Common myeloid progenitor, CD34-positive (primary cell): ENCODE measurements around the gene REX1BD.

Source experiments
- CTCF ChIA-PET: fragments of 350-600 bp; sonication (Branson Sonifier 250); formaldehyde crosslinking; loops from one replicate; lab custom pipeline; 2021; ENCODE audit warnings: antibody characterized with exemption; lab: Charles Lee
- POLR2A ChIA-PET: fragments of 350-600 bp; sonication (Branson Sonifier 250); formaldehyde crosslinking; loops from one replicate; lab custom pipeline; 2021; ENCODE audit warnings: antibody characterized with exemption; lab: Charles Lee
- DNase-seq, 3 donors: peaks; one replicate each; pipeline versions ENCODE4 v3.0.0 to v3.0.0-alpha.2; 2013
- H3K27ac ChIP-seq, 2 experiments: 1 replicate in 1 of 2; 2 replicates in 1 of 2; pipeline ENCODE4 v1.7.0; 2013; ENCODE audit warnings: inconsistent platforms in 2 of 2, low read length in 2 of 2, mild to moderate bottlenecking in 2 of 2, low read depth in 1 of 2, moderate library complexity in 1 of 2; ENCODE audit not compliant: severe bottlenecking in 2 of 2, insufficient read depth in 1 of 2, poor library complexity in 1 of 2
- H3K27me3 ChIP-seq, 5 experiments: replicated peaks in 2 of 5; 1 replicate in 3 of 5; 2 replicates in 2 of 5; pipeline versions ENCODE4 v1.6.1 to v1.7.0; 2013; ENCODE audit warnings: low read length in 4 of 5, mild to moderate bottlenecking in 2 of 5, moderate library complexity in 2 of 5, inconsistent platforms in 1 of 5; ENCODE audit not compliant: insufficient read depth in 5 of 5, control insufficient read depth in 4 of 5
- H3K36me3 ChIP-seq, 4 experiments: 1 replicate in 2 of 4; 2 replicates in 2 of 4; pipeline versions ENCODE4 v1.6.1 to v1.7.0; 2013; ENCODE audit warnings: low read length in 3 of 4, control low read depth in 1 of 4, mild to moderate bottlenecking in 1 of 4; ENCODE audit not compliant: control insufficient read depth in 4 of 4, insufficient read depth in 4 of 4
- H3K4me1 ChIP-seq, 4 experiments: 1 replicate in 3 of 4; 2 replicates in 1 of 4; pipeline versions ENCODE4 v1.6.1 to v1.7.1; 2013; ENCODE audit warnings: low read length in 3 of 4, mild to moderate bottlenecking in 3 of 4, control low read depth in 1 of 4, inconsistent platforms in 1 of 4, moderate library complexity in 1 of 4; ENCODE audit not compliant: control insufficient read depth in 4 of 4, insufficient read depth in 4 of 4; ENCODE audit errors: control extremely low read depth in 1 of 4
- H3K4me3 ChIP-seq, 7 experiments: 1 replicate in 4 of 7; 2 replicates in 3 of 7; pipeline versions ENCODE4 v1.5.1 to v1.7.0; 2013; ENCODE audit warnings: mild to moderate bottlenecking in 7 of 7, low read length in 6 of 7, moderate library complexity in 6 of 7, inconsistent platforms in 2 of 7, low read depth in 2 of 7, control low read depth in 1 of 7; ENCODE audit not compliant: insufficient read depth in 4 of 7, control insufficient read depth in 1 of 7; ENCODE audit errors: extremely low read depth in 1 of 7
- H3K9me3 ChIP-seq, 5 experiments: 1 replicate in 4 of 5; 2 replicates in 1 of 5; pipeline versions ENCODE4 v1.6.1 to v1.7.1; 2013; ENCODE audit warnings: low read length in 4 of 5, mild to moderate bottlenecking in 2 of 5, inconsistent platforms in 1 of 5, low read depth in 1 of 5, moderate library complexity in 1 of 5; ENCODE audit not compliant: control insufficient read depth in 4 of 5, insufficient read depth in 2 of 5; ENCODE audit errors: control extremely low read depth in 1 of 5
- WGBS: methylation state at CpG from one replicate; pipeline ENCODE4 v1.1.5; 2013; ENCODE audit not compliant: insufficient coverage; 5-methylcytosine and 5-hydroxymethylcytosine counted together

The REX1BD gene

DNA sequence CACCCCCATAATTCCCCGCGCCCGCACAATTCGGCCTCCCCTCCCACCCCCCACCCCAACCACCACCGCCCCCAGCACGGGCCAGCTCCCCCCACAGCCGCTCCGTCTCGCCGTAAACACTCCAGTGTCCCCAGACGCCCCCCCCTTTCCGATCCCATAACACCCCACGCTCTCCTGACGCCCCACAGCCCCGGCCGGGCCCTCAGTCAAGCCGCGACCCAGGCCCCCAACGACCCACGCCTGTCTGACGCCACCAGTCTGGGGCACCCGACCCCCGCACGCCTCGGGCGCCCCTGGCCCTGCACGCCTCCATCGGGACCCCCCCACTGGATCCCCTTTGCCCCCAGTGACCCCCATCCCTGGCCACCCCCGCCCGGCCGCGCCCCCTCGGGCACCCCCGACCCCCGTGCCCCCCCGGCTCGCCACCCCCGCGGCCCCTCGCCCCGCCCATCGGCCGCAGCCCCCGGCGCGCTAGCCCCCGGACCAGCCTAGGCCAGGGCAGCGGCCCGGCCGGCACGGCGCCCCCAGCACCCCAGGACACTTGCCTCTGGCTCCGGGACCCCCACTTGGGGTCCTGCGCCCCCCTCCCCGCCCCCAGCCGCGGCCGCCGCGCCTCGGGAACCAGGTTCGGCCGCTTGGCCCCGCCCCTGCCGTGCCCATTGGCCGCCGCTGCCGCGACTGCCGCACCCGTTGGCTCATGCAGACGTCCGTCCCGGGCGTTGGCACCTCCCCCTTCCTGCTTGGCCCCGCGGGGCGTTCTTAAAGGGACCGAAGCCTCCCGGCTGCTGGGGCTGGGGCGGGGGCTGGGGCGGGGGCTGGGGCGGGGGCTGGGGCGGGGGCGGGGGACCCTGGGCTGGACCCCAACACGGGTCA is 45.4 kb upstream of the REX1BD start, which contains the start of gene FKBP8:
Gene FKBP8 (minus strand): TSS at position 633 of the 873 bp plus-strand sequence. CDS start 1,603 bp downstream, outside the sequence.
- no peaks in the 10 kb centered on the region for H3K27me3 ChIP-seq
- H3K9me3 ChIP-seq, result no peaks in the 10 kb centered on the region
- peaks cover 6 to 18% (median 15%) of the 10 kb centered on the region in 4 experiments for H3K4me1 ChIP-seq
- peaks cover 0 to 30% (median 21%) of the 10 kb centered on the region in 4 experiments for H3K36me3 ChIP-seq
- peak within 1 kb of the TSS; percentile 44 to 84 (median 67) for H3K4me3 ChIP-seq
- ChIA-PET POLR2A (interaction anchor here (0.8 to 1.2 kb wide), 2 partner anchors 20 to 28 kb away, joined by 3 read pairs; partner anchors contain the start of gene UBA52), CTCF (interaction anchor here (0.9 to 2.2 kb wide), 4 partner anchors 11 to 46 kb away, joined by 3 to 6 read pairs (median 5); partner anchors contain the start of gene REX1BD)
- H3K27ac ChIP-seq, result peak within 1 kb of the TSS; percentile 33 to 85
- DNase-seq, result peak; percentile 84 to 94 (median 94)
- WGBS, result 0% methylated on average over 50 of the region's 86 CpGs

- no peaks in the 10 kb centered on the region for H3K27me3 ChIP-seq
- peak overlapping the region in 1 of 2 experiments; percentile 66 for H3K27ac ChIP-seq
- peak; percentile 85 to 94 (median 91) for DNase-seq
- H3K4me3 ChIP-seq, result peak overlapping the region in 6 of 7 experiments; percentile 34 to 84 (median 60)
- H3K4me1 ChIP-seq, result peaks cover 6 to 18% (median 15%) of the 10 kb centered on the region in 4 experiments
- CTCF ChIA-PET, result interaction anchor here (0.8 to 2.2 kb wide), 3 partner anchors 10 to 44 kb away, joined by 3 to 6 read pairs (median 6); partner anchors contain the start of gene REX1BD
- H3K36me3 ChIP-seq, result peaks cover 0 to 26% (median 18%) of the 10 kb centered on the region in 4 experiments
- POLR2A ChIA-PET, result interaction anchor here (1.2 kb wide), 1 partner anchor 21 kb away, joined by 3 read pairs; no protein-coding TSS in a partner anchor
- 4% methylated on average over 6 of the region's 12 CpGs for WGBS
- no peaks in the 10 kb centered on the region for H3K9me3 ChIP-seq
Measured at GRCh38 chr19:18543814-18544475, 44.7 kb upstream of the REX1BD start.

GRCh38 chr19:18551631-18552030 is 37.0 kb upstream of the REX1BD start:
- CTCF ChIA-PET, result interaction anchor here (1.1 kb wide), 1 partner anchor 23 kb away, joined by 3 read pairs; no protein-coding TSS in a partner anchor
- DNase-seq, result no peak
- Histone ChIP-seq H3K36me3 (no peaks in the 10 kb centered on the region), H3K4me1 (no peaks in the 10 kb centered on the region), H3K9me3 (no peaks in the 10 kb centered on the region), H3K27me3 (no peaks in the 10 kb centered on the region), H3K27ac (no peak overlapping the region), H3K4me3 (no peak overlapping the region)
- WGBS, result 96% methylated on average over 4 of the region's 6 CpGs
- POLR2A ChIA-PET, result interaction anchor here (0.7 kb wide), 1 partner anchor 277 kb away, joined by 12 read pairs; no protein-coding TSS in a partner anchor

DNA sequence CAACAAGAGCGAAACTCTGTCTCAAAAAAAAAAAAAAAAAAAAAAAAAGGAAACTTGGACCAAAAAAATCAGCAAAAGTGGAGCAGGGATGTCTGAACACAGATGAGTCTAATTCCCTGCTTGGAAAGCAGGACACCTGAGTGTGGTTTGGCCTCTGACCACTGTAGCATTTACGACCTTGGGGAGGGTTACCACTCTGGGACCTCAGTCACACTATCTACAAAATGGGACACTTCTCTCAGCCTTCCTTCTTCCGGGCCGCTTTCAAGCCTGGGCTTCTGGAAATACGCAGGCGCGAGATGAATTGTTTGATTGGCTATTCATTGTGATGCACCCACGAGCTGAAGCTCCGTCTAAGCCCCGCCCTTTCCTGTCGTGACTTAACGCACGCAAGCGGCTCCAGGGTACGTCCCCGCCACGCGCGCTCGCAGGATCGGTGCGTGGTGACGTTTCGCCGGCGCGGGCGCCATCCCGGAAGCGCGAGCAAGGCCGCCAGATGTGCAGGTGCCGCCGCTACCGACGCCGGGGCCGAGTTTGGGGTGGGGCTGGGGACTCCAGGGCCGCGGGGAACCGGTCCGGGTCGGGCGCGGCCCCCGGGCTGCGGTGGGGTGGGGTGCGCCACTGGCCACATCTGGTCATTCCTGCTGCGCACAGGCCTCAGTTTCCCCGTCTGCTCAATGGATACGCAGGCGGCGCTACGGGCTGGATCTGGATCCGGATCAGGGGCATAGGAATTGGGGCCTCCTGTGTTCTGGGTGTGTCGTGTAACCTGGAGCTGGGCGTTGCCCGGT is 31.0 kb upstream of the REX1BD start, which contains the start of gene KXD1:
Gene KXD1 (plus strand): TSS at position 460 of the 791 bp plus-strand sequence. CDS start 4,187 bp downstream, outside the sequence.
- H3K9me3 ChIP-seq, result no peaks in the 10 kb centered on the region
- peaks cover 5 to 18% (median 11%) of the 10 kb centered on the region in 4 experiments for H3K4me1 ChIP-seq
- H3K36me3 ChIP-seq, result peaks cover 4 to 15% (median 9%) of the 10 kb centered on the region in 4 experiments
- H3K27me3 ChIP-seq, result no peaks in the 10 kb centered on the region
- ChIA-PET CTCF (interaction anchor here (0.8 to 1.6 kb wide), 7 partner anchors 10 to 119 kb away, joined by 3 to 7 read pairs (median 3); partner anchors contain the start of gene UBA52), POLR2A (interaction anchor here (0.7 to 1.8 kb wide), 2 partner anchors 14 to 68 kb away, joined by 3 to 5 read pairs; partner anchors contain the start of gene UBA52)
- H3K27ac ChIP-seq, result peak within 1 kb of the TSS; percentile 82 to 94
- peak; percentile 100 for DNase-seq
- H3K4me3 ChIP-seq, result peak within 1 kb of the TSS; percentile 55 to 97 (median 93)
- WGBS, result 0% methylated on average over 50 of the region's 58 CpGs

DNA sequence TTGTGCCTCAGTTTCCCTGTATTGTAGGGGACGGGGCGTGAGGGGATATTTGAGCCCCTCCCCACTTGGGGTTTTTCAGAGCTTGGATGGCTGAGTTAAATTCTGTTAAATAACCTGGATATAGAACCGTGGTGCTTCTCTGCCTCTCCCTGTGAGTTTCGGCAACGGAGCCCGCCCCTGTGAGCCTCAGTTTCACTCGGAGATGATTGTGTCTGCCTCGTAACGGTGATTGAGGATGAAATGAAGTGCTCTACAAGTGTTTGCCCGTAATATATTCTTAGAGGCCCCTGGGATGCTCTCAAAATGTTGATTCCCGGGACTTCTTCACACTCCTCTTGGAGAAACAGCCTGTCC is 30.4 kb upstream of the REX1BD start:
- Histone ChIP-seq H3K27ac (peak overlapping the region; percentile 82 to 94), H3K4me3 (peak overlapping the region; percentile 55 to 97 (median 93)), H3K4me1 (peaks cover 5 to 18% (median 11%) of the 10 kb centered on the region in 4 experiments), H3K9me3 (no peaks in the 10 kb centered on the region), H3K36me3 (peaks cover 5 to 21% (median 13%) of the 10 kb centered on the region in 4 experiments), H3K27me3 (no peaks in the 10 kb centered on the region)
- ChIA-PET POLR2A (interaction anchor here (1.8 kb wide), 1 partner anchor 13 kb away, joined by 5 read pairs; the partner anchor contains the start of gene UBA52), CTCF (interaction anchor here (0.8 to 1.6 kb wide), 6 partner anchors 13 to 118 kb away, joined by 3 to 7 read pairs (median 3); partner anchors contain the start of gene UBA52)
- peak in 1 of 3 donors; percentile 14 for DNase-seq
- WGBS, result 13% methylated on average over 6 of the region's 11 CpGs
